Right lobe of liver (tissue), 4 donors: ENCODE measurements around the gene OR11H12.
"Not testable (repeated sequence)": the region's sequence is repeated elsewhere in the genome, so short reads cannot be mapped to it uniquely, and the experiment has no call there.

ENCODE experiments used
- POLR2A ChIP-seq: fragments of 450-650 bp; IDR thresholded peaks from one replicate; pipeline ENCODE4 v1.6.1; 2017; ENCODE audit warnings: antibody characterized with exemption, mild to moderate bottlenecking
- TF ChIP-seq, protein P1 (sequence below), 4 donors: fragments of 200-600 bp in 3 of 4; fragments of 450-650 bp in 1 of 4; IDR thresholded peaks; one replicate each; pipeline versions ENCODE4 v1.5.1 to v1.8.0; 2016 to 2022; ENCODE audit warnings: antibody characterized with exemption in 4 of 4, mild to moderate bottlenecking in 2 of 4
- donor health status: DM: no; HTN: no; CAD: no.
- donor health status: DM: no; HTN: no; CAD: no.
- donor health status: DM: no; HTN: yes; CAD: no.

DNA sequence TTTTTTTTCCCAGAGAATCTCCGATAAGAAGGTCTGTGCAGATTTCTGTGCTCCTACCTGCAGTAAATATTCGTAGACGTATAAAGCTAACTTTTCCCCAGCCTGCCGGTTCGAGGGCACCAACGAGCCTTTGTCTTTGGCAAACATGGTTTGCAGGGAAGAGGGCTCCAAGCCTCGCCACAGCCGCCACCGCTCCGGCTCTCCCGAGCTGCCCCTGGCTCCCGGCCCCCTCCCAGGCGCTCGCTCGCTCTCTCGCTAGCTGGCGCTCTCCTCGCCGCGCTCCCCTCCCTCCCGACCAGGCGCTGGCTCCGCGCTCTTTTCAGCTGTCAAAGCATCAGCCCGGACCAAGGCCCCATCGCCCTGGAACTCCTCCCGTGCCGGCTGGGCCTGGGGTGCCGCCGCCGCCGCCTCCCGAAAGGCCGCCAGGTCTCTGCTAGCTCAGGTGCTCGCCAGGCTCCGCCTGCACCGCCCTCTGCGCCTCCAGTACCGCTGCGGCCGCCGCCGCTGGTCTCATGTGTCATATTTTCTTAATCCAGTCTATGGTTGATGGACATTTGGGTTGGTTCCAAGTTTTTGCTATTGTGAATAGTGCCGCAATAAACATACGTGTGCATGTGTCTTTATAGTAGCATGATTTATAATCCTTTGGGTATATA is 45.3 kb downstream of the OR11H12 start:
- TF ChIP-seq, protein P1, sequence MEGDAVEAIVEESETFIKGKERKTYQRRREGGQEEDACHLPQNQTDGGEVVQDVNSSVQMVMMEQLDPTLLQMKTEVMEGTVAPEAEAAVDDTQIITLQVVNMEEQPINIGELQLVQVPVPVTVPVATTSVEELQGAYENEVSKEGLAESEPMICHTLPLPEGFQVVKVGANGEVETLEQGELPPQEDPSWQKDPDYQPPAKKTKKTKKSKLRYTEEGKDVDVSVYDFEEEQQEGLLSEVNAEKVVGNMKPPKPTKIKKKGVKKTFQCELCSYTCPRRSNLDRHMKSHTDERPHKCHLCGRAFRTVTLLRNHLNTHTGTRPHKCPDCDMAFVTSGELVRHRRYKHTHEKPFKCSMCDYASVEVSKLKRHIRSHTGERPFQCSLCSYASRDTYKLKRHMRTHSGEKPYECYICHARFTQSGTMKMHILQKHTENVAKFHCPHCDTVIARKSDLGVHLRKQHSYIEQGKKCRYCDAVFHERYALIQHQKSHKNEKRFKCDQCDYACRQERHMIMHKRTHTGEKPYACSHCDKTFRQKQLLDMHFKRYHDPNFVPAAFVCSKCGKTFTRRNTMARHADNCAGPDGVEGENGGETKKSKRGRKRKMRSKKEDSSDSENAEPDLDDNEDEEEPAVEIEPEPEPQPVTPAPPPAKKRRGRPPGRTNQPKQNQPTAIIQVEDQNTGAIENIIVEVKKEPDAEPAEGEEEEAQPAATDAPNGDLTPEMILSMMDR (IDR thresholded peaks at IDR 0.05): not testable (repeated sequence)
- TF ChIP-seq POLR2A: not testable (repeated sequence)
